ENCODE data around the gene VSIG2. TPM values are rescaled to one million over a fixed set of nuclear protein-coding genes. Genes with fewer than 3 reads are reported as not detected.

VSIG2 gene, protein sequence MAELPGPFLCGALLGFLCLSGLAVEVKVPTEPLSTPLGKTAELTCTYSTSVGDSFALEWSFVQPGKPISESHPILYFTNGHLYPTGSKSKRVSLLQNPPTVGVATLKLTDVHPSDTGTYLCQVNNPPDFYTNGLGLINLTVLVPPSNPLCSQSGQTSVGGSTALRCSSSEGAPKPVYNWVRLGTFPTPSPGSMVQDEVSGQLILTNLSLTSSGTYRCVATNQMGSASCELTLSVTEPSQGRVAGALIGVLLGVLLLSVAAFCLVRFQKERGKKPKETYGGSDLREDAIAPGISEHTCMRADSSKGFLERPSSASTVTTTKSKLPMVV
- total RNA-seq, result 0.54 and 0.85 TPM in 2 replicates

DNA sequence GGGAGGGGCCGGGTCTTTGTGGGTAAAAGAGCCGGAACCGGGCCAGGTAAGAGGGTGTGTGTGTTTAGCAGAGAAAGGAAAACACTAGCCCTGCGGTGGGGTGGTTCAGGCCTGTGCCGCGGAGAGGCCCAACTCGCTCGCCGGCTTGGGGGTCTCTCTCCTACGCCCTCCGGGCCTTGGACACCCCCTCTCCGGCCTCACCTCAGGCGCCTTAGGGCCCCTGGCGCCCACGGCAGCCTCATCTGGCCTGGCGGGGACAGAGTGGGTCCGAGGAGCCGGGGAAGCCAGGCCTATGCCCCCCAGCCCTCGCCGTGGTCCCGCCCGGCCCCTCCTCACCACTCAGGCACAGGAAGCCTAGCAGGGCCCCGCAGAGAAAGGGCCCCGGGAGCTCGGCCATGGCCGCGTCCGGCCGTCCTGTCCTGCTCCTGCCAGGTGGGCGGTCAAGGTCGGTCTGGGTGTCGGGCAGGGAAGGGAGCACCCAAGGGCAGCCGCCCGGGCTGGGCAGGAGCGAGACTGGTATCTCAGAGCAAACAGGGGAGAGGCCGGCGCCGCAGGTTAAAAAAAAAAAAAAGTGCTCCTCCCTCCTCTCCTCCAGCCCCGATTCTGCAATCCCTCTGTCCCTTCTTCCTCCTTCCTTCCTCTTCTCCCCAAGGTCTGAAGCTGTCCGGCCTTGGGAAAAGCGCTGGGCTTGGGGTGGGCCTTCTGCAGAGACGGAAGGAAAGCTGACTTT is at the start of gene VSIG2:
Gene VSIG2 (minus strand): TSS at position 515 of the 730 bp plus-strand sequence. CDS start 118 bp downstream, at position 397.

DNA sequence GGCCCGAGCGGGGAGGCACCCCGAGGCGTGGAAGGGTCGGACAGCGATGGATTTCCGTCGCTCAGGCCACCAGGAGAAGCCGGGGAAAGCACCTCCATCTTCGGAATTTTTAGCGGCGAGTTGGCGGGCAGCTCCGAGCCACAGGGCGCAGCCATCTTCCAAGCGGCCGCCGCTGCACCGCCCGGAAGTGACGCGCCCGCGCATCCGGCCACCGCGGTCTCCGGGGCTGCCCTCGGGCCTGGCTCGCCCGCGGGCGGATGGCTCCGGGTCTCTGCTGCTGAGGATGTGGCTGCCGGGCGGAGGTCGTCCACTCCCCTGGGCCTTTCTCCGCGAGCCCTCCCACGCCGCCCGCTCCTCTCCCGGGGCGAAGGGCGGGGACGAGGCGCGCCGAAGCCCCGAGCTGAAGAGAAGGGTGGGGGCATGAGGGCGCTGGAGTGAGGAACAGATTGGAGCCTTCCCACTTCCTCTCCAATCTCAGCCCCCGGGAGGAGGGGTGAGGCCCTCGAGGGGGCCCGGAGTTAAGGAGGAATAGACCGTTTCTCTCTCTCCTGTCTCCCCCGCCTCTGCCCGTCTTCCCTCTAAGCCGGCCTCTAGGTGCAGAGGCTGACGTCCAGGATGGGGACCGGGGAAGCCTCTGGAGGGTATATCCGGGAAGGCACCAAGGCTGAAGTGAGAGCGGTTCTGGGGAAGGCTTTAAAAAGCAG is 48.3 kb upstream of the VSIG2 start, which contains the start of gene MSANTD2:
Gene MSANTD2 (minus strand): TSS at position 181 of the 704 bp plus-strand sequence. CDS start 26 bp downstream, at position 155.

DNA sequence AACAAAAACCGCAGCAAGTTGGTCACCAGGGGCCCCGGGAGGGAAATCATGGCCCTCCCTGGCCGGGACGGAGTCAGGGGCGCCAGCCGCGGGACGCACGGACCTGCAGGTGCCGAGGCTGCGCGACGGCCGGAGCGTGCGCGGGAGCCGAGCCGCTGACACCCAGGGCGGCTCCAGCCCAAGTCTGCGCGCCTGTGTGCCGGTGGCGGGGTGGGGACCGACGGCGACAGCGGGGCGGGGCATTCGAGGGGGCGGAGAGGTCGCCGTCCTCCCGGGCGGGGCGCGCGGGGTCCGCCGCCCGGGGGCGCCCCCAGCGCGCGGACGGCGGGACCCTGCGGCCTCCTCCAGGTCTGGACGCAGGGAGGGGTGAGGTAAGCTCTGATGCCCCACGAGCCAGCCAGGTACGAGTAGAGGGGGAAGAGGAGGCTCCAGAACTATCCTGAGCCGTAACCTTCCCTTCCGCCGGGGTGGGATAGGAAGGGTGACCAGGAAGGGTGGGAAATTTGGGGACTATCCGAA is 10.1 kb upstream of the VSIG2 start, which contains the start of gene ESAM:
Gene ESAM (minus strand): TSS at position 186 of the 519 bp plus-strand sequence. CDS start 136 bp downstream, at position 50.

DNA sequence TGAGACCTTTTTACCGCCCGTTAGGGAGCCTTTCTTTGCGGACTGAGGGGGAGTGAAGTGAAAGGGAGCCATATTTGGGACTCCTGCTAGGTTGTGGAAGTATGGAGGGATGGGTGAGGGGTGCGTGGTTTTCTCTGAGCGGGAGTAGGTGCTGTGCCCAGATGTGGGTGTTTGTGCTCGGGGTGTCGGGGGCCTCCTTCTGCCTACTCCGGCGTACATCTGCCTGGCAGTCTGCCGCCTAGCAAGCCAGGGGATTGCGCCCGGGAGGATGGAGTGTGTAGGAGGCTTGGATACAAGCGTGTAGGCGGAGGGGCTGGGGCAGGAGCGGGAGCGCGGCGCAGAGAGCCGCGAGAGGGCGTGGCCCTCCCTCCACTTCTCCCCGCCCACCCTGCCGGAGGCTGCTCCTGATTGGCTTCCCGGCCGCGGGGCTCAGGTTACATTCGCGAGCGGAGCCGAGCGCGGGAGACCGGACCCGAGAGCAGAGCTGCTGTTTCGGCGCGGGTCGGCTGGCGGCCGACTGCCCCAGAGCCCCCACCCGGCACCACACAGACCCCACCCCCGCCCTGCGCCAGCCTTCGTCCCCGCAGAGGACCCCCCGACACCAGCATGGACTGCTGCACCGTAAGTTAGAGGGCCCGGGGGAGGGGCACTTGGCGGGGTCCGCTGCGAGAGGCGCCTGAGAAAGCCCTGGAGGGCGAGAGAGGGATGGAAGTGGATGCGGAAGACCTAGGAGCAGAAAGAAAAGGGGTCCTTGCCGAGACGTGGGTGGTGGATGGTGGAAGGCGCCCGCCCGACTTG is 12.4 kb downstream of the VSIG2 start, which contains the start of gene NRGN:
Gene NRGN (plus strand): TSS at position 464 of the 798 bp plus-strand sequence. CDS start 143 bp downstream, at position 607.

Other genes starting within 250 kb of the VSIG2 start
- not detected in 2 replicates for gene OR8B12, start 208.6 kb downstream of the VSIG2 start, total RNA-seq
- gene OR8A1, start 182.3 kb downstream of the VSIG2 start, total RNA-seq, result not detected in 2 replicates
- gene PANX3, start 140.8 kb downstream of the VSIG2 start, total RNA-seq, result not detected in 2 replicates
- 10.9 and 16.8 TPM in 2 replicates for gene TBRG1, start 129.4 kb downstream of the VSIG2 start, total RNA-seq
- gene SIAE, start 78.5 kb downstream of the VSIG2 start, total RNA-seq, result 10.4 and 13.0 TPM in 2 replicates
- gene SPA17, start 78.4 kb downstream of the VSIG2 start, total RNA-seq, result 5.7 and 7.5 TPM in 2 replicates
- gene NRGN, start 12.3 kb downstream of the VSIG2 start, total RNA-seq, result 1.3 and 1.6 TPM in 2 replicates
- gene ESAM, start 10.0 kb upstream of the VSIG2 start, total RNA-seq, result 70.7 and 78.8 TPM in 2 replicates
- gene MSANTD2, start 48.2 kb upstream of the VSIG2 start, total RNA-seq, result 7.9 and 13.9 TPM in 2 replicates
- gene ROBO3, start 113.2 kb upstream of the VSIG2 start, total RNA-seq, result 11.6 and 24.9 TPM in 2 replicates
- gene ROBO4, start 145.6 kb upstream of the VSIG2 start, total RNA-seq, result 151 and 173 TPM in 2 replicates
- gene HEPN1, start 167.0 kb upstream of the VSIG2 start, total RNA-seq, result 0.09 TPM in 1 of 2 replicates, not detected in the other
- under 0.01 TPM in 1 of 2 replicates, not detected in the other for gene HEPACAM, start 183.8 kb upstream of the VSIG2 start, total RNA-seq
- gene CCDC15, start 201.9 kb upstream of the VSIG2 start, total RNA-seq, result 1.0 and 1.6 TPM in 2 replicates